NCI-H2196 (cell line): Measurements from ENCODE around the gene RSKR.
"Not testable (repeated sequence)": the region's sequence is repeated elsewhere in the genome, so short reads cannot be mapped to it uniquely, and the experiment has no call there.

Experiments
- DNase-seq: peaks from one replicate; lab custom pipeline; 2025; ENCODE audit not compliant: unreplicated experiment; lab: John Stamatoyannopoulos, UW

Gene RSKR, protein sequence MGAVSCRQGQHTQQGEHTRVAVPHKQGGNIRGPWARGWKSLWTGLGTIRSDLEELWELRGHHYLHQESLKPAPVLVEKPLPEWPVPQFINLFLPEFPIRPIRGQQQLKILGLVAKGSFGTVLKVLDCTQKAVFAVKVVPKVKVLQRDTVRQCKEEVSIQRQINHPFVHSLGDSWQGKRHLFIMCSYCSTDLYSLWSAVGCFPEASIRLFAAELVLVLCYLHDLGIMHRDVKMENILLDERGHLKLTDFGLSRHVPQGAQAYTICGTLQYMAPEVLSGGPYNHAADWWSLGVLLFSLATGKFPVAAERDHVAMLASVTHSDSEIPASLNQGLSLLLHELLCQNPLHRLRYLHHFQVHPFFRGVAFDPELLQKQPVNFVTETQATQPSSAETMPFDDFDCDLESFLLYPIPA

DNA sequence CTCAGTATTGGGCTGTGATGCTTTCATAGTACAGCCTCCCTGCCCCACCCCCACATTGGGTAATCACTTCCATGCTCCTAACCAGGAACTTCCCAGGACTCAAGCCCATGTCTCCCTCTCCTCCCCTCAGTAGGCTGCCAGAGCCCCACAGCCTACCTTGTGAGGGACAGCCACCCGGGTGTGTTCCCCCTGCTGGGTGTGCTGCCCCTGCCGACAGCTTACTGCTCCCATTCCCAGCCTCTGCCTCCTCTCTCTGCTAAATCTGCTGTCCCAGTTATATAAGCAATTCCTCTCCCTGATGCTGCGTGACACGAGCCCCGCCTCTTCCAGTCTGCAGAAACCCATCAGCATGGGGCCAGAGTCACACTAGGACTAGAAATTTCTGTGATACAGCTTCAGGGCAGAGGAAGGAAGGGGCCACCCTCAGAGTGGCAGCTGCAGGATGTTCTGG is at the start of gene RSKR:
Gene RSKR (minus strand): TSS at position 255 of the 451 bp plus-strand sequence. CDS start 24 bp downstream, at position 231.
- no peak for DNase-seq

DNA sequence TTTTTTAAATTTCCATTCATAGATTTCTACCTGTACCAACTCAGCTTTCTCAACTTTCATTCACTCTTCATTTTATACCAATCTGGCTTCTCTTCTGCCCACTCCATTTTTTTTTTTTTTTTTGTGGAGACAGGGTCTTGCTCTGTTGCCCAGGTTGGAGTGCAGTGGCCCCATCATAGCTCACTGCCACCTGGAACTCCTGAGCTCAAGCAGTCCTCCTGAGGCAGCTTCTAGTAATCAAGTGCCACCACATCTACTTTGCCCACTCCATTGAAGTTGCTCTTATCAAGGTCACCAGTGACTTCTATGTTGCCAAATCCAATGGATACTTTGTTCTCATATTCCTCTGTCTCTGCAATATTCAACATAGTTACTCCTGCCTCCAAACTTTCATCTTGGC is 49.7 kb upstream of the RSKR start:
- no peak for DNase-seq

DNA sequence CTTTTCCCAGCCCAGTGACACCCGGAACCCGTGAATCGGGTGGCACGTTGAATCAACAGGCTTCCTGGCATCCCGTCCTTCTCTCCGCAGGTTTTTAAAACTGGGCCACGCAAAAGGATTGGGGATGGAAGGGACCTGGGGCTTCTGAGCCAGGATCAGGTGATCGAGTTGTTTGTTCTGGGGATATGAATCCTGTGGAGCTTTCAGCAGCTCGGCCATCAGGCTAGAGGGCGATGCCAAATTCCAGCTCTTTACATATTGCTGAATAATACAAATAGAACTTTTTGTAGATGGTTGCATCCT is 48.5 kb upstream of the RSKR start:
- no peak for DNase-seq

DNA sequence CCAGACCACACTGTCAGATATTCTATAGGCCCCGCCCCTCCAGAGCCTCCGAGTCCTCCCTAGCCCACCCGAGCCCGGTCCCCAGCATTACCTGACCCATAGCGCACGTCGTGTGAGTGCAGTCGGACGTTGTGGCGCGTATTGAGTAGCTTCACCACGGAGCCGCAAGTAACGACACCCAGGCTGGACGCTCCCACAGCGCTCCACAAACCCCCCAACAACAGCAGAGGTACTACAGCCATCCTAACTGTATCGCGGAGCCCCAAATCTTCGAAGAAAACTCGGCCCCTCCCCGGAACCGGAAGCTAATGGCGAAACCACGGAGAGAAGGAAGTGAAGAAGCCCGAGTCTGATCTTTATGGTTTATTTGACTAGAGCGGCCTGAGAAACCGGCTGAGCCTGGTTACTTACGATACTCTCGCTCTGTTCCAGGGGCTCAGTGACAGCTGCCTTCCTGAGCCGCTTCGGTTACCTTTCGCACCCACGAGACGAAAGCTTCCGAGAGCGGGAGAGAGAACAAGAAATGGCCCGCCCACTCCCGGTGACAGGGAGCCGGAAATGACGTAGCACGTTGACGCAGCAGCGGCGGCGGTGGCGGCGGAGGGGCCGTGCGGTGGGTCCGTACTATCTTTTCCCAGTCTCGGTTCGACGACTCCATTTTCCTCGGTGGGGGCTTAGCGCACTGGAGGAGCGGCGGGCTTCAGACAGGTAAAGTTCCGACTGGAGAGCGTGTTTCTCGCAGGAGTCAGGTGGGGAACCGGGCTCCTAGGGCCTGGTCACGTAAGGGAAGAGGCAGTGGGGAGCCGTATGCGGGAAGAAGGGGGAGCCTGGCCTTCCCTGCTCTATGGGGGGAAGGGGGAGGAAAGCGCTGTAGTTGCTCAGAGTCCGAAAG is 47.9 kb upstream of the RSKR start, which contains the start of the genes SDF2 and SUPT6H:
Gene SDF2 (minus strand): TSS at position 272 of the 892 bp plus-strand sequence. CDS start 30 bp downstream, at position 242.
Gene SUPT6H (plus strand): TSS at position 571 of the 892 bp plus-strand sequence. CDS start 11,197 bp downstream, outside the sequence.
- peak; percentile 64 for DNase-seq

DNA sequence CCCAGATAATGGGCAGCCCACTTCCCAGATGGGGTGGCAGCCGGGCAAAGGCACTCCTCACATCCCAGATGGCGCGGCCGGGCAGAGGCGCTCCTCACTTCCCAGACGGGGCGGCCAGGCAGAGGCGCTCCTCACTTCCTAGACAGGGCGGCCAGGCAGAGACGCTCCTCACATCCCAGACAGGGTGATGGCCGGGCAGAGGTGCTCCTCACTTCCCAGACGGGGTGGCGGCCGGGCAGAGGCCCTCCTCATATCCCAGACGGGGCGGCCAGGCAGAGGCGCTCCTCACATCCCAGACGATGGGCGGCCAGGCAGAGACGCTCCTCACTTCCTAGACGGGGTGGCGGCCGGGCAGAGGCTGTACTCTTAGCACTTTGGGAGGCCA is 45.5 kb upstream of the RSKR start:
- DNase-seq: not testable (repeated sequence)

DNA sequence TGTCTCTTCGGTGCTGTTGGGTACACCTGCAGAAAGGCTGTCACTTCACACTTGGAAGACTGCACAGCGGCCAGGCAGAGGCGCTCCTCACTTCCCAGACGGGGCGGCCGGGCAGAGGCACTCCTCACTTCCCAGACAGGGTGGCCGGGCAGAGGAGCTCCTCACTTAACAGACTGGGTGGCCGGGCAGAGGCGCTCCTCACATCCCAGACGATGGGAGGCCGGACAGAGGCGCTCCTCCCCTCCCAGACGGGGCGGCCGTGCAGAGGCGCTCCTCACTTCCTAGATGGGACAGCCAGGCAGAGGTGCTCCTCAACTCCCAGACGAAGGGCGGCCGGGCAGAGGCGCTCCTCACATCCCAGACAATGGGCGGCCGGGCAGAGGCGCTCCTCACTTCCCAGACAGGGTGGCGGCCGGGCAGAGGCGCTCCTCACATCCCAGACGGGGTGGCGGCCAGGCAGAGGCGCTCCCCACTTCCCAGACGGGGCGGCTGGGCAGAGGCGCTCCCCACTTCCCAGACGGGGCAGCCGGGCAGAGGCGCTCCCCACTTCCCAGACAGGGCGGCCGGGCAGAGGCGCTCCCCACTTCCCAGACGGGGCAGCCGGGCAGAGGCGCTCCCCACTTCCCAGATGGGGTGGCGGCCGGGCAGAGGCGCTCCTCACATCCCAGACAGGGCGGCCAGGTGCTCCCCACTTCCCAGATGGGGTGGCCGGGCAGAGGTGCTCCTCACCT is 44.9 kb upstream of the RSKR start:
- DNase-seq: not testable (repeated sequence)

DNA sequence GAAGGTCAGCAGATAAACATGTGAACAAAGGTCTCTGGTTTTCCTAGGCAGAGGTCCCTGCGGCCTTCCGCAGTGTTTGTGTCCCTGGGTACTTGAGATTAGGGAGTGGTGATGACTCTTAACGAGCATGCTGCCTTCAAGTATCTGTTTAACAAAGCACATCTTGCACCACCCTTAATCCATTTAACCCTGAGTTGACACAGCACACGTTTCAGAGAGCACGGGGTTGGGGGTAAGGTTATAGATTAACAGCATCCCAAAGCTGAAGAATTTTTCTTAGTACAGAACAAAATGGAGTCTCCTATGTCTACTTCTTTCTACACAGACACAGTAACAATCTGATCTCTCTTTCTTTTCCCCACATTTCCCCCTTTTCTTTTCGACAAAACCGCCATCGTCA is 44.4 kb upstream of the RSKR start:
- DNase-seq: not testable (repeated sequence)

DNA sequence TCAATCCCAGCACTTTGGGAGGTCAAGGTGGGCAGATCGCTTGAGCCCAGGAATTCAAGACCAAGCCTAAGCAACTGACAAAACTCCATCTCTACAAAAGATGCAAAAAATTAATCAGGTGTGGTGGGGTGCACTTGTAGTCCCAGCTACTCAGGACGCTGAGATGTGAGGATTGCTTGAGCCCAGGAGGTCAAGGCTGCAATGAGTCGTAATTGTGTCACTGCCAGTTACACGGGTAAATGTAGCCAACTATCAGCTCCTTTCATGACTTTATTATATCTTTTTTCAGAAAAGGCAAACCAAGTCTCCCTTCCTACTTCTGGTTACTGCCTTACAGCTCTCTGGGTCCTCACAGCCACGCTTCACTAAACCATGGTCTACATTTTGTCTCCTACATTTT is 43.8 kb upstream of the RSKR start:
- DNase-seq: no peak

DNA sequence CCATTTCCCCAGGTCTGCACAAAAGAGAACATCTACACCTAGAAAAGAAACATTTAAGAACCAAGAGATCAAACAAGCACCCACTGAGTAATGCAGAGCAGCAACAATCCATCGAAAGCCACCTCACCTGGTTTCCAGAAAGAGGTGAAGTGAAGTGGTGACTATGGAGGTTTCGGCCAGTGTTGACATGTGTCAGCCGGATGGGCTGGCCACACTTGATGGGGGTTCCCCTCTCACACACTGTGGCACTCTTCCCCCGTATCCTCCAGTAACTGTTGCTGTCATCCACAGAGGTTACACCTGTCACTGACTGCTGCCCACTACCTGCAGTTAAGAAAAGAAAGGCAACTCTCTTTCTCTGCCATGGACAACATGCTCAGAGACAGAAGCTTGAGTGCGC is 41.2 kb upstream of the RSKR start:
- no peak for DNase-seq

DNA sequence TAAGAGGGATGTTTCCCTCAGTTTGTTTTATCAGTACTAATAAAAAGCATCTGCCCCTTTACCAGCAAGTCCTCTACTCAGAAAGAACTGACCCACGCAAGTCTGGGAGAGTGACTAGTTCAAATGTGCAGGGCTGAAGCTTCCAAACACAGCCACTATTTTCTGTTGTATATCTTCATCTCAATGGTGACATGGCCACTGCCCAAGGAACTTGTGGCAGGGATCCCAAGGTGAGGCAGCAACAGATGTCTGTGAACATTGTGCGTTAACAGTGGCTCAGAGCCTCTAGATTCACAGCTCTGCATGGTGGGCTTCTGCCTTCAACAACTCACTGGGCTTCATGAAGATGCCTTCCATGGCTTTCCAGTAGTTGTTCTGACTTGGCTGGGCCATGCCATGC is 34.7 kb upstream of the RSKR start:
- DNase-seq: no peak

DNA sequence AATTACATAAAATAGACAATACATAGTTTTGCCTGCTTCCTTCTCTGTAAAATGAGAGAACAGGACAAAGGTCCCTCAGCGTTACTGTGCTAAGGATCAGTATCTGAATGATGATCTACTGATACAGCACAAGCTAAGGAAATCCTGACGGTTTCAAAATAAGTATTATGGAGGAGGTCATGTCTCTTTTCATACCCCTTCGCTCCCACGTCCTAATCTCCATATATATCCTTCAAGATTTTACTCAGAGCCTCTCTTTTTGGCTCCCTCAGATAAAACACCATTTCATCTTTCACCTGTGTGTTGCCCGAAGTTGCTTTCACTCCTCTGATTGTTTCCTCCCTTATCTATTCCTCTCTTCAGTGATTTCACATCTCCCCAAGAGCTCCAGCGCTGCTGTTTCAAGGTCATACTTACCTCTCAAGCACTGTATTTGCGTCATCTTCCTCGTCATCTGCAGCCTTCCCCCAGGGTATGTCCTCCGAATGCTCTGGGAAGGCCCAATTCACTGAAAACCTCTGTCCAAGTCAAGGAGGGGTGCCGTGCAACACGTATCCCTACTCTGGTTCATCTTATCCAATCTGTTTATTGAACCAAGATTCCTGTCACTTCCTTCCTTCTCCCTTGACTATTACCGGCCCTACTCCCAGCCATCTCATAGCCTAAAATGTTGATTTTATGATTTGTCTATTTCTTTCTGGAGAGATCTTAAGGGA is 32.2 kb upstream of the RSKR start:
- no peak for DNase-seq

DNA sequence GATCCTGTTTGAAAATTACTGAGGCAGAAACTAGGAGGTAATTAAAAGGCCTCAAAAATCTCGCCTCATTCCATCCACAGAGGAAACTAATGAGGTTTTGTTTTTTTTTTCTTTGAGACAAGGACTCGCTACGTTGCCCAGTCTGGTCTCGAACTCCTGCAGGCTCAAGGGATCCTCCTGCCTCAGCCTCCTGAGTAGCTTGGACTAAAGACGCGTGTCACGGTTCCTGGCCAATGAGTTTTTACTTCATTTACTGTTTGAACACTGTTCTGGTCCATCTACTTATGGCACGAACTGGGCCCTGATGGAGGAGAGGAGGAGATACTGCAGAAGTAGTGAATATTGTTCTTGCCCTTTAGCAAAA is 31.6 kb upstream of the RSKR start:
- DNase-seq: no peak

DNA sequence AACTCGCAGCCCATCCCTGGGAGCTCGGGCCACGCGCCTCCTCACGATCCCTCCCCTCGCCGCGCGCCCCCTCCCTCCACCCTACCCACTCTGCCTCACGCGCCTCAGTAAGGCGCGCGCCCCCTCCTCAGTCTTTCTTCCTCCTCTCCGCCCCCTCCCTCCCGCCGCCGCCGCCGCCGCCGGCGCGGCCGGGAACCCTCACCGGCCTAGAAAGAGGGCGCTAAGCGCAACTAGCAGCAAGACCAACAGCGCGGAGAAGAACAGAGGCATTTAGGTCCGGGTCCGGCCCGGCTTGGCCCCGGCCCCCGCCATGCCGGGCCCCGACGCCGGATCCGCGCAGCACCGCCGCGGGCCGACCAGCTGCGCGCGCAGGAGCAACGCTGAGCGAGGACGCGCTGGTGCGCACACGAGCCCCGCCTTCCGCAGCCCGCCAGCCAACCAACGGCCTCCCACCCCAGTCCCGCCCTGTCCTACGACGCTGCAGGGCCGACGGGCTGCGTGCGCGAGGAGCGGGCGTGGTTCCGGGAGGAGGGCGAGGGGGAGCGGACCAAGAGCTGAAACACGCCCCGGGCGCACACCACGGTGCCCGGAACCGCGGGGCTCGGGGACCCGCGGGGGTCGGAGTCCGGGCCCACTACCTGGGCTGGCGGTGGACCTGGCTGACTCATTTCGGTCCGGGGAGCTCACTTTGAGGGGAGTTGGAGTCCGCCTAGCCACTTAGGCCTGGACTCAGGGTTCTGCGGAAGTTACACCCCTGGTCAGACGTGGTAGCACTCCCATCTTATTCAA is 31.0 kb upstream of the RSKR start, which contains the start of gene BLTP2:
Gene BLTP2 (minus strand): TSS at position 372 of the 789 bp plus-strand sequence. CDS start 102 bp downstream, at position 270.
- DNase-seq: peak; percentile 84

DNA sequence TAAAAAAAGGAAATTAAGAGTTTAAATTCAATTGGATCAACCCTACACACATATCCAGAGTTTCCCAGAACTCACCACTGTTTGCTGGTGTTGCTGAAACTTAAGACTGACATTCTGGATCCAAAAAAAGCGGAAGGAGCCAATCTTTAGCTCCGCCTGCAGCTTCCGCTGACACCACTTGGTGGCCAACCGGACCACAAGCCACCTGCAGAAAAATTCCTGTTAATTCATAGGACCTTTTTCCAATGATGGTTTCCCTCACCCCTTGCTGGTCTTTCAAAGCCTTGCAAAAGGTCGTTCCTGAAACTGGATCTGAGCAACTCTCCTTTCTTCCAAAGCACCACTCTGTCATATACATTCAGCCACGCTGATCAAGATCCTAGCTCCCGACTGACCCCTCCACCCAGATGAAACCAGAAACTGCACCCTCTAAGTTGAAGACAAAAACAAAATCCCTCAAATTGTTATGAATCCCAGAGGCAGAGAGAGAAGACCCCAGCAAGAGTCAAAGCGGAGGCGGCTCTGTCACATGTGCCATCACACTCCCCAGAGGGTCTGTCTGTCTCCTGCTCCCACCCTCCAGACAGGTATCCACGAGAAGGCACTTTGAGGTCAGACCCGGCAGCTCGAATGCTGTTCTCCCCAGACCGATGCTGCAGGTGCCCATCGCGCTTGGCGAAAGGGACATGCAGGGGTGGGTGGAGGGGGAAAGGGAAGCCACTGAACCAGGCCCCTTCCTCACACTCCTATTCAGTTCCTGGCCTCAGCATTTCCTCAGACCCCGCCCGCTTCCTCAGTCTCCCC is 30.2 kb upstream of the RSKR start:
- peak; percentile 23 for DNase-seq

DNA sequence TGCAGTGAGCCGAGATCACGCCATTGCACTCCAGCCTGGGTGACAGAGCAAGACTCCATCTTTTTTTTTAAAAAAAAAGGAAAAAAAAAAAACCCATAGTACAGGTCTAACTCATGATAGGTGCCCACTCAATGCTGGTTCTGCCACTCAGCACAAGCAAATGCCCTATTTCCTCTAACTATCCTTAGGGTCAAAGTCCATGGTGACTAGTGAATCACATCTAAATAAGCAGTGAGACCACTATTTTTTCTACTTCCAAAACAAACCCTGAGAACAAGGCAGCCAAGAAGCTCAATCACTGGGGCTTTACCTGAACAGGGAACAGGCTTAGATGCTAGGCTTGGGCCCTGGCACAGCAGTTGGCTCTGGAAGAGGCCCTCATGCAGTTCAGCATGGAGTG is 27.6 kb upstream of the RSKR start:
- DNase-seq: no peak

DNA sequence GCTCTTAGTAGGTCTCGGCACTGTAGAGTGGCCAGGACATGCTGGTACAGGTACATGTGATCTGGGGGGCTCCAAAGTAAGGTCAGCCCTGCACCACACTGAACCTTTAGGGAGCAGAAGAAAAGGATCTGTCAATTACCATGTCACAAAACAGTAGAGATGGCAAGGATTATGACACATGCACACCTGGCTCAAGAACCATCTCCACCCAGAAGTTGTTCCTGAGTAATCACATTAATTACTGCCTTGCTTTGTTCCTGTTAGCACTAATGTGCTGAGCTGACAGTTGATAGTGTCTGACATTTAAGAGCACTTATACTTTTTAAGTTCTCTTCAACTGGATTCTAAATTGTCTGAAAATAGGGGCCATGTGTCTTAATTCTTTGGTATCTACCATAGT is 21.5 kb upstream of the RSKR start:
- no peak for DNase-seq

DNA sequence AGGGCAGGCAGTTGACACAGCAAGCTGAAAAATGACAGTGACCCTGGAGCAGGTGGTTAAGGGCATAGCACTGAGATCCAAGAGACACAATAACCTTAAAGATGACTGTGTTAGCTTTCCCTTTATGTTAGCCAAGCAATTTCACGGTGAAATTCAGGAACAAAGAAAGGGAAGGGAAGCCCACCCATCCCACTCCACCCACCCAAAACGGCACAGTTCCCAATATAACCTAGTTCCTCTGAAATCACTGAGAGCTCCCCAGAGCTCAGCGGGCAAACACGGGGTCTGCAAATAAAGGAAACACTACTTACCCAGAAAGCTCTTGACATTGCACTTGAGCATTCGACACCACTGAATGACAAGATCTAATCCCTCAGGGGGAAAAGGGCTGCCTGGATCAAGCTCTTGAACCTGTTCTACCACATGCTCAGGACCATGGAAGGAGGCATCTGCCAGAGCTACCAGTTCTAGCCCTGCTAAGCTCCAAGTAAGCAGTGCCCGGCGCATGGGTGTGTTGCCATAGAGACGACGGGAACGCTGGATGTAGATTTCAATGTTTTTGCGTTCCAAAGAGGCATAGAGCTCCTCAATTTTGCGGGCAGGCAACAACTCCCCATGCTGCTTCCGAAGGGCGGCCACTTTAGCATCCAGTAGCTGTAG is 20.4 kb upstream of the RSKR start:
- no peak for DNase-seq

DNA sequence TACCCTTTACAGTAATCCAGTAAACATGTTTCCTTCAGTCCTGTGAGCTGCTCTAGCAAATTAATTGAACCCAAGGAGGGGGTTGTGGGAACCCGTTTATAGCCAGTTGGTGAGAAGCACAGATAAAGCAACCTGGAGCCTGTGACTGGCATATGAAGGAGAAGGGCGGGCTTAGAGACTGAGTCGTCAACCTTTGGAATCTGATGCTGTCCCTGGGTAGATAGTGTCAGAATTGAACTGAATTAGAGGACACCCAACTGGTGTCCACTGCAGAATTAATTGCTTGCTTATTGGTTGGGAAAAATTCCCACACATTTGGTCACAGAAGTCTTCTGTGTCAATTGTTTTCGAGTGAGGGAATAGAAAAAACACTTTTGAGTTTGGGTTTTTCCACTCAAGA is 12.8 kb upstream of the RSKR start:
- DNase-seq: no peak
